SK-N-SH (cell line): ENCODE data around the gene ZSWIM3.

Experiments used
- EP300 ChIP-seq, 2 experiments: IDR thresholded peaks; 2 replicates each; pipeline versions ENCODE4 v1.4.0 to v1.6.1; 2012; ENCODE audit warnings: borderline replicate concordance in 1 of 2, low read depth in 1 of 2, low read length in 1 of 2
- JUND ChIP-seq: IDR thresholded peaks from 2 replicates; pipeline ENCODE4 v1.4.0; 2012
- MXI1 ChIP-seq: IDR thresholded peaks from 2 replicates; pipeline ENCODE4 v1.6.1; 2012; ENCODE audit warnings: mild to moderate bottlenecking, low read depth, low read length, improper control_type of control experiment
- POLR2AphosphoS5 ChIP-seq: IDR thresholded peaks from 2 replicates; pipeline ENCODE4 v1.6.1; 2012; ENCODE audit warnings: low read depth, low read length
- RAD21 ChIP-seq: IDR thresholded peaks from 2 replicates; pipeline ENCODE4 v1.6.1; 2012; ENCODE audit warnings: mild to moderate bottlenecking, low read length
- RXRA ChIP-seq: IDR thresholded peaks from 2 replicates; pipeline ENCODE4 v1.4.0; 2012; ENCODE audit warnings: low read depth, mild to moderate bottlenecking, borderline replicate concordance
- TEAD4 ChIP-seq: IDR thresholded peaks from 2 replicates; pipeline ENCODE4 v1.4.0; 2012; ENCODE audit warnings: mild to moderate bottlenecking, borderline replicate concordance; ENCODE audit not compliant: insufficient read depth
- YY1 ChIP-seq: IDR thresholded peaks from 2 replicates; pipeline ENCODE4 v1.4.0; 2012; ENCODE audit warnings: low read depth, mild to moderate bottlenecking
- TF ChIP-seq, protein P1 (sequence below): fragments of 200-600 bp; sonication (generic); IDR thresholded peaks from 2 replicates; pipeline ENCODE4 v1.6.1; 2017; ENCODE audit warnings: antibody characterized with exemption, mild to moderate bottlenecking, moderate library complexity
- TF ChIP-seq, protein P2 (sequence below): IDR thresholded peaks from 2 replicates; pipeline ENCODE4 v1.4.0; 2012; ENCODE audit warnings: low read depth
- TF ChIP-seq, protein P3 (sequence below): IDR thresholded peaks from 2 replicates; pipeline ENCODE4 v1.6.1; 2012; ENCODE audit warnings: mild to moderate bottlenecking, low read depth, low read length, moderate library complexity

DNA sequence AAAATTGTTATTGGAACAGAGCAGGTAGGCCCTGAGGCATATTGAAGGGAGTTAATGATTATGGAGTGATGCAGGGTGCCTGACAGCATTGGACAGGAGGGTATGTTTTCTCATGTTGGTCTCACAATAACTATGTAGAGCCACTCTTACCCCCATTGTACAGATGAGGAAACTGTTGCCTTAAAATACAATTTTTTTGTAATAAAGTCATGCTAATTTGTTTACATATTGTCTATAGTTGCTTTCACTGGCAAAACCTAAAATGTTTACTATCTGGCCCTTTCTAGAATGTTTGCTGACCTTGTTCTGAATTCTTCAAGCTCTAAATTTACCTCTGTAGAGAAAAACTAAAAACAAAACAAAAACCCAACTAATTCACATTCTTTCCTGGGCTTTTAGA, 5.9 kb upstream of the ZSWIM3 start:
- no peak for TF ChIP-seq YY1
- TF ChIP-seq, protein P1, sequence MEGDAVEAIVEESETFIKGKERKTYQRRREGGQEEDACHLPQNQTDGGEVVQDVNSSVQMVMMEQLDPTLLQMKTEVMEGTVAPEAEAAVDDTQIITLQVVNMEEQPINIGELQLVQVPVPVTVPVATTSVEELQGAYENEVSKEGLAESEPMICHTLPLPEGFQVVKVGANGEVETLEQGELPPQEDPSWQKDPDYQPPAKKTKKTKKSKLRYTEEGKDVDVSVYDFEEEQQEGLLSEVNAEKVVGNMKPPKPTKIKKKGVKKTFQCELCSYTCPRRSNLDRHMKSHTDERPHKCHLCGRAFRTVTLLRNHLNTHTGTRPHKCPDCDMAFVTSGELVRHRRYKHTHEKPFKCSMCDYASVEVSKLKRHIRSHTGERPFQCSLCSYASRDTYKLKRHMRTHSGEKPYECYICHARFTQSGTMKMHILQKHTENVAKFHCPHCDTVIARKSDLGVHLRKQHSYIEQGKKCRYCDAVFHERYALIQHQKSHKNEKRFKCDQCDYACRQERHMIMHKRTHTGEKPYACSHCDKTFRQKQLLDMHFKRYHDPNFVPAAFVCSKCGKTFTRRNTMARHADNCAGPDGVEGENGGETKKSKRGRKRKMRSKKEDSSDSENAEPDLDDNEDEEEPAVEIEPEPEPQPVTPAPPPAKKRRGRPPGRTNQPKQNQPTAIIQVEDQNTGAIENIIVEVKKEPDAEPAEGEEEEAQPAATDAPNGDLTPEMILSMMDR: no peak
- TF ChIP-seq, protein P2, sequence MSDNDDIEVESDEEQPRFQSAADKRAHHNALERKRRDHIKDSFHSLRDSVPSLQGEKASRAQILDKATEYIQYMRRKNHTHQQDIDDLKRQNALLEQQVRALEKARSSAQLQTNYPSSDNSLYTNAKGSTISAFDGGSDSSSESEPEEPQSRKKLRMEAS: no peak
- TF ChIP-seq POLR2AphosphoS5: no peak
- no peak for TF ChIP-seq TEAD4
- no peak for TF ChIP-seq RAD21
- TF ChIP-seq RXRA: no peak
- no peak for TF ChIP-seq EP300 (IDR thresholded peaks at IDR 0.05; ENCODE audit: borderline replicate concordance in 1 of 2, low read depth in 1 of 2, low read length in 1 of 2)
- TF ChIP-seq, protein P3, sequence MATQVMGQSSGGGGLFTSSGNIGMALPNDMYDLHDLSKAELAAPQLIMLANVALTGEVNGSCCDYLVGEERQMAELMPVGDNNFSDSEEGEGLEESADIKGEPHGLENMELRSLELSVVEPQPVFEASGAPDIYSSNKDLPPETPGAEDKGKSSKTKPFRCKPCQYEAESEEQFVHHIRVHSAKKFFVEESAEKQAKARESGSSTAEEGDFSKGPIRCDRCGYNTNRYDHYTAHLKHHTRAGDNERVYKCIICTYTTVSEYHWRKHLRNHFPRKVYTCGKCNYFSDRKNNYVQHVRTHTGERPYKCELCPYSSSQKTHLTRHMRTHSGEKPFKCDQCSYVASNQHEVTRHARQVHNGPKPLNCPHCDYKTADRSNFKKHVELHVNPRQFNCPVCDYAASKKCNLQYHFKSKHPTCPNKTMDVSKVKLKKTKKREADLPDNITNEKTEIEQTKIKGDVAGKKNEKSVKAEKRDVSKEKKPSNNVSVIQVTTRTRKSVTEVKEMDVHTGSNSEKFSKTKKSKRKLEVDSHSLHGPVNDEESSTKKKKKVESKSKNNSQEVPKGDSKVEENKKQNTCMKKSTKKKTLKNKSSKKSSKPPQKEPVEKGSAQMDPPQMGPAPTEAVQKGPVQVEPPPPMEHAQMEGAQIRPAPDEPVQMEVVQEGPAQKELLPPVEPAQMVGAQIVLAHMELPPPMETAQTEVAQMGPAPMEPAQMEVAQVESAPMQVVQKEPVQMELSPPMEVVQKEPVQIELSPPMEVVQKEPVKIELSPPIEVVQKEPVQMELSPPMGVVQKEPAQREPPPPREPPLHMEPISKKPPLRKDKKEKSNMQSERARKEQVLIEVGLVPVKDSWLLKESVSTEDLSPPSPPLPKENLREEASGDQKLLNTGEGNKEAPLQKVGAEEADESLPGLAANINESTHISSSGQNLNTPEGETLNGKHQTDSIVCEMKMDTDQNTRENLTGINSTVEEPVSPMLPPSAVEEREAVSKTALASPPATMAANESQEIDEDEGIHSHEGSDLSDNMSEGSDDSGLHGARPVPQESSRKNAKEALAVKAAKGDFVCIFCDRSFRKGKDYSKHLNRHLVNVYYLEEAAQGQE: no peak
- no peak for TF ChIP-seq MXI1
- TF ChIP-seq JUND: no peak
